Right lobe of liver (tissue), 6 donors: ENCODE measurements around the gene PLCL2. TPM values are rescaled to one million over a fixed set of nuclear protein-coding genes. Genes with fewer than 3 reads are reported as not detected.
"Not testable (repeated sequence)": the region's sequence is repeated elsewhere in the genome, so short reads cannot be mapped to it uniquely, and the experiment has no call there.

ENCODE experiments used
- ATAC-seq, 4 donors: fragments of 200-7000 bp; cut with Tn5 transposase; one replicate each; pipeline ENCODE4 v1.9.1; 2020; ENCODE audit warnings: mild to moderate bottlenecking in 4 of 4, moderate library complexity in 4 of 4
- DNase-seq, 3 donors: peaks; one replicate each; pipeline ENCODE4 v3.0.0-alpha.2; 2020
- H3K27ac ChIP-seq, 3 donors: fragments of 200-600 bp; one replicate each; pipeline ENCODE4 v1.8.0; 2022
- H3K27me3 ChIP-seq, 2 donors: fragments of 200-600 bp; one replicate each; pipeline ENCODE4 v1.8.0; 2022
- H3K36me3 ChIP-seq, 4 donors: fragments of 200-600 bp; sonication (generic) in 1 of 4; one replicate each; pipeline versions ENCODE4 v1.5.1 to v1.8.0; 2017 to 2022; ENCODE audit warnings: control low read depth in 1 of 4
- H3K4me1 ChIP-seq, 4 donors: fragments of 200-600 bp; sonication (generic) in 1 of 4; one replicate each; pipeline versions ENCODE4 v1.5.1 to v1.8.0; 2017 to 2022; ENCODE audit warnings: control low read depth in 1 of 4
- H3K4me3 ChIP-seq, 3 donors: fragments of 200-600 bp; one replicate each; pipeline ENCODE4 v1.8.0; 2022
- H3K9me3 ChIP-seq, 4 donors: fragments of 200-600 bp; sonication (generic) in 1 of 4; one replicate each; pipeline versions ENCODE4 v1.5.1 to v1.8.0; 2017 to 2022; ENCODE audit warnings: control low read depth in 1 of 4
- POLR2A ChIP-seq: fragments of 450-650 bp; IDR thresholded peaks from one replicate; pipeline ENCODE4 v1.6.1; 2017; ENCODE audit warnings: antibody characterized with exemption, mild to moderate bottlenecking
- WGBS: methylation state at CpG from one replicate; pipeline ENCODE4 v1.1.6; 2018; ENCODE audit warnings: low coverage, low lambda C conversion rate; ENCODE audit not compliant: insufficient coverage; ENCODE audit errors: missing lambda C conversion rate; 5-methylcytosine and 5-hydroxymethylcytosine counted together
- intact Hi-C, 2 donors: fragments of 100-400 bp; cut with DNase I; formaldehyde crosslinking; loops; one replicate each; pipeline versions ENCODE4 v1.11.2 to v1.14.1; 2022
- total RNA-seq, 6 experiments: library from RNA; depleted of rRNA in 2 of 6; stranded (reverse); fragments of >200 nt in 2 of 6; fragmentation: NEBNext Ultra II Directional in 3 of 6; extraction: Animal tissue kit (Norgen Biotek cat#: 25700) in 3 of 6; gene quantifications; one replicate each; pipeline versions ENCODE4 v1.1.0 to v1.2.4, GENCODE V29; 2016 to 2023
- TF ChIP-seq, protein P1 (sequence below), 4 donors: fragments of 200-600 bp in 3 of 4; fragments of 450-650 bp in 1 of 4; IDR thresholded peaks; one replicate each; pipeline versions ENCODE4 v1.5.1 to v1.8.0; 2016 to 2022; ENCODE audit warnings: antibody characterized with exemption in 4 of 4, mild to moderate bottlenecking in 2 of 4
- donor health status: DM: no; HTN: yes; CAD: no.
- donor health status: DM: no; HTN: no; CAD: no.
- donor health status: DM: no; HTN: no; CAD: no.
- donor health status: DM: no; HTN: yes; CAD: no.
- donor health status: DM: no; HTN: yes; CAD: no.

PLCL2 gene
- total RNA-seq, 6 experiments from 2014 or later: 4.6 to 8.2 (median 6.9) TPM

DNA sequence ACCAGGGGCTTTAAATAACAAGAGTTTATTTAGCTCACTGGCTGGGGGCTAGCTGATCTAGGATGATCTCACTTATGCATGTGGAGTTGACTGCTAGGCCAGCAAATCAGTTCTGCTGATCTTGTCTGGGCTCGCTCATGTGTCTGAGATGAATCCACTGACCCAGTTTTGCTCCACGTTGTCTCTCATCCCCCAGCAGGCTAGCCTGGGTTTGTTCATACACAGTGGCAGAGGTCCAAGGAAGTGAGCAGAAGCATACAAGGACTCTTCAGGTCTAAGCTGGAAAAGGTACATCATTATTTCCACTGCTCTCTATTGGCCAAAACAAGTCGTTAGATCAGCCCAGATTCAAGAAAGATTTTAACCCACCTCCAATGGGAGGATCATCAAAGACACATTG, 238.0 kb downstream of the PLCL2 start:
- Histone ChIP-seq H3K4me3 (no peak overlapping the region), H3K9me3 (no peaks in the 10 kb centered on the region), H3K27me3 (no peaks in the 10 kb centered on the region), H3K27ac (no peak overlapping the region), H3K36me3 (no peaks in the 10 kb centered on the region), H3K4me1 (no peaks in the 10 kb centered on the region)
- DNase-seq (no peak), ATAC-seq (no peak)
- TF ChIP-seq, protein P1, sequence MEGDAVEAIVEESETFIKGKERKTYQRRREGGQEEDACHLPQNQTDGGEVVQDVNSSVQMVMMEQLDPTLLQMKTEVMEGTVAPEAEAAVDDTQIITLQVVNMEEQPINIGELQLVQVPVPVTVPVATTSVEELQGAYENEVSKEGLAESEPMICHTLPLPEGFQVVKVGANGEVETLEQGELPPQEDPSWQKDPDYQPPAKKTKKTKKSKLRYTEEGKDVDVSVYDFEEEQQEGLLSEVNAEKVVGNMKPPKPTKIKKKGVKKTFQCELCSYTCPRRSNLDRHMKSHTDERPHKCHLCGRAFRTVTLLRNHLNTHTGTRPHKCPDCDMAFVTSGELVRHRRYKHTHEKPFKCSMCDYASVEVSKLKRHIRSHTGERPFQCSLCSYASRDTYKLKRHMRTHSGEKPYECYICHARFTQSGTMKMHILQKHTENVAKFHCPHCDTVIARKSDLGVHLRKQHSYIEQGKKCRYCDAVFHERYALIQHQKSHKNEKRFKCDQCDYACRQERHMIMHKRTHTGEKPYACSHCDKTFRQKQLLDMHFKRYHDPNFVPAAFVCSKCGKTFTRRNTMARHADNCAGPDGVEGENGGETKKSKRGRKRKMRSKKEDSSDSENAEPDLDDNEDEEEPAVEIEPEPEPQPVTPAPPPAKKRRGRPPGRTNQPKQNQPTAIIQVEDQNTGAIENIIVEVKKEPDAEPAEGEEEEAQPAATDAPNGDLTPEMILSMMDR (IDR thresholded peaks at IDR 0.05): no peak
- no peak for TF ChIP-seq POLR2A
- intact Hi-C loops: no loop called here
- WGBS: 74% methylated on average over 2 of the region's 3 CpGs

DNA sequence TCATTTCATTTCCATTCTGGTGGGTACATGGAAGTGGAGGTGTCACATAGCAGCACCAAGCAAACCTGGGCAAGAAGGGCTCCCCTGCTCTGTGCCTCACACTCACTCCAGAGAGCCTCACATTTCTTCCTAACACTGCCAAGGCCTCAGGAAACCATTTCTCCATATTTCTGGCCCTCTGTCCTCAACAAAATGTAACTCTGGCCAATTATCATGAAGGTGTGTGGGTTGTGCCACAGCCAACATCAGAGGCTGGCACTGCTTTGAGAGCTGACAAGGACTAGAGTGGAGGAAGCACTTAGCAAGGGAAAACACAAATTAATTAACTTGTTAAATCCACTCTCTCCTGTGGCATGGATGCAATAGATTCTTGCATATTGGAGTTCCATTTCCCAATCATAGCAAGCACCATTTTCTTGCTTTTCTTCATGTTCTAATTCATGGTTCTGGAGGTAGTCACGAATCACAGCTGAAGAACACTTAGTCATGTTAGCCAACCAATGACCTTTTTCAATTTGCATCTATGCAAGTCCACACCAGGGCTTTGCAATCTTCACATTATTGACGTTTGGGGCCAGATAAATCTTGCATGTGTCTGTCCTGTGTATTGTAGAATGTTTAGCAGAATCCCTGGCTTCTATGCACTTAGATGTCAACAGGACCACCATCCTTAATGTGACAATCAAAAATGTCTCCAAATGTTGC, 241.1 kb downstream of the PLCL2 start:
- no peaks in the 10 kb centered on the region for H3K27me3 ChIP-seq
- no peaks in the 10 kb centered on the region for H3K9me3 ChIP-seq
- DNase-seq (no peak), ATAC-seq (no peak)
- 69% methylated on average over 2 of the region's 2 CpGs for WGBS
- H3K4me3 ChIP-seq: no peak overlapping the region
- no peak overlapping the region for H3K27ac ChIP-seq
- H3K36me3 ChIP-seq: no peaks in the 10 kb centered on the region
- TF ChIP-seq, protein P1 (IDR thresholded peaks at IDR 0.05): no peak
- no peak for TF ChIP-seq POLR2A
- intact Hi-C loops: no loop called here
- no peaks in the 10 kb centered on the region for H3K4me1 ChIP-seq

DNA sequence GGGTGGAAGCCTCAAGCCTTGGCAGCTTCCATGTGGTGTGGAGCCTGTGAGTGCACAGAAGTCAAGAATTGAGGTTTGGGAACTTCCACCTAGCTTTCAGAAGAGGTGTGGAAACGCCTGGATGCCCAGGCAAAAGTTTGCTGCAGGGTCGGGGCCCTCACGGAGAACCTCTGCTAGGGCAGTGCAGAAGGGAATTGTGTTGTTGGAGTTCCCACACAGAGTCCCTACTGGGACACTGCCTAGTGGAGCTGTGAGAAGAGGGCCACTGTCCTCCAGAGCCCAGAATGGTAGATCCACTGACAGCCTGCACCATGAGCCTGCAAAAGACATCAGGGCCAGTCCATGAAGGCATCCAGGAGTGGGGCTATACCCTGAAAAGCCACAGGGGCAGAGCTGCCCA, 243.9 kb downstream of the PLCL2 start:
- H3K4me1 ChIP-seq: not testable (repeated sequence)

DNA sequence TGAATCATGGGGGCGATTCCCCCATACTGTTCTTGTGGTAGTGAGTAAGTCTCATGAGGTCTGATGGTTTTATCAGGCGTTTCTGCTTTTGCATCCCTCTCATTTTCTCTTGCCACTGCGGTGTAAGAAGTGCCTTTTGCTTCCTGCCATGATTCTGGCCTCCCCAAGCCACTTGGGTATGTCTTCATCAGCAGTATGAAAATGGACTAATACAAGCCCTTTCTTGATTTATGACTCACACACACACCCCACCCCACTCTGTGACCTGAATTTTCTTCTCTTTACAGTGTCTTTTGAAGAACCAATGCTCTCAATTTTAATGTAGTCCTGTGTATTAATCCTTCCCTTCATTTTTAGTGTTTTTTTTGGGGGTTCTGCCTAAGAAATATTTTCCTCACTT, 244.8 kb downstream of the PLCL2 start:
- H3K27ac ChIP-seq: no peak overlapping the region
- no peak for TF ChIP-seq POLR2A
- TF ChIP-seq, protein P1 (IDR thresholded peaks at IDR 0.05): no peak
- ATAC-seq (no peak), DNase-seq (no peak)
- no peaks in the 10 kb centered on the region for H3K9me3 ChIP-seq
- H3K4me1 ChIP-seq: no peaks in the 10 kb centered on the region
- no CpG with 5 or more reads among the region's 3 CpGs for WGBS
- no peak overlapping the region for H3K4me3 ChIP-seq
- H3K36me3 ChIP-seq: no peaks in the 10 kb centered on the region
- no peaks in the 10 kb centered on the region for H3K27me3 ChIP-seq
- intact Hi-C loops: no loop called here

More for the DNA sequence above, 243.9 kb downstream of the PLCL2 start:
- intact Hi-C loops, H3K36me3 ChIP-seq, ATAC-seq, H3K27me3 ChIP-seq, H3K9me3 ChIP-seq, H3K27ac ChIP-seq, DNase-seq, H3K4me3 ChIP-seq: not testable (repeated sequence)
- 100% methylated on average over 1 of the region's 3 CpGs for WGBS

DNA sequence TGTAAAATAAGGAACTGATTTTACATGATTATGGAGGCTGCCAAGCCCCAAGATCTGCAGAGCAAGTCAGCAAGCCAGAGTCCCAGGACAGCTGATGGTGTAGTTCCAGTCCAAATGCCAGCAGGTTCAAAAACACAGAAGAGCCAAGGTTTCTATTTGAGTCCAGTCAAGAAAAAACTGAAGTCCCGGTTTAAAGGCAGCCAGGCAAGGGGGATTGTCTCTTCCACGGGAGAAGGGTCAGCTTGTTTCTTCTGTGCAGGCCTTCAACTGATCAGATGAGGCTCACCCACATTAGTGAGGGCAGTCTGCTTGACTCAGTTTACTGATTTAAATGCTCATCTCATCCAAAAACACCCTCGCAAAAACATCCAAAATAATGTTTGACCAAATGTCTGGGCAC, 246.2 kb downstream of the PLCL2 start:
- Histone ChIP-seq H3K27me3 (no peaks in the 10 kb centered on the region), H3K9me3 (no peaks in the 10 kb centered on the region), H3K4me3 (no peak overlapping the region), H3K4me1 (no peaks in the 10 kb centered on the region), H3K36me3 (no peaks in the 10 kb centered on the region), H3K27ac (no peak overlapping the region)
- intact Hi-C loops: no loop called here
- DNase-seq: no peak
- ATAC-seq: no peak
- TF ChIP-seq, protein P1 (IDR thresholded peaks at IDR 0.05): no peak
- TF ChIP-seq POLR2A: no peak
- WGBS: 76% methylated on average over 2 of the region's 3 CpGs
